HepG2 (cell line): ENCODE results near the gene URI1. TPM values are rescaled to one million over a fixed set of nuclear protein-coding genes. Genes with fewer than 3 reads are reported as not detected.

Source experiments
- BRCA1 ChIP-seq: sonication (generic); formaldehyde crosslinking; IDR thresholded peaks from 2 replicates; pipeline ENCODE4 v1.4.0; 2020; ENCODE audit warnings: missing genetic modification reagents
- FOXK1 ChIP-seq: sonication (generic); formaldehyde crosslinking; IDR thresholded peaks from 2 replicates; pipeline ENCODE4 v1.4.0; 2020; ENCODE audit warnings: low read depth, missing genetic modification reagents, borderline replicate concordance
- HBP1 ChIP-seq: IDR thresholded peaks from 2 replicates; pipeline ENCODE4 v1.6.1; 2016; ENCODE audit warnings: low read depth, control low read depth
- KDM2A ChIP-seq: sonication (generic); formaldehyde crosslinking; IDR thresholded peaks from 2 replicates; pipeline ENCODE4 v1.4.0; 2020; ENCODE audit warnings: low read depth, missing genetic modification reagents, borderline replicate concordance
- PAXIP1 ChIP-seq: sonication (generic); formaldehyde crosslinking; conservative IDR thresholded peaks from 2 replicates; pipeline ENCODE4 v1.4.0; 2020; ENCODE audit warnings: mild to moderate bottlenecking, missing genetic modification reagents, moderate library complexity
- SAP130 ChIP-seq: IDR thresholded peaks from 2 replicates; pipeline ENCODE4 v1.6.1; 2016; ENCODE audit warnings: low read depth
- SATB2 ChIP-seq: sonication (generic); formaldehyde crosslinking; IDR thresholded peaks from 2 replicates; pipeline ENCODE4 v1.5.0; 2020; ENCODE audit warnings: missing genetic modification reagents
- SOX5 ChIP-seq: IDR thresholded peaks from 2 replicates; pipeline ENCODE4 v1.6.1; 2016; ENCODE audit warnings: borderline replicate concordance
- ZBTB7A ChIP-seq: sonication (generic); formaldehyde crosslinking; IDR thresholded peaks from 2 replicates; pipeline ENCODE4 v1.8.0; 2022; ENCODE audit warnings: mild to moderate bottlenecking, missing genetic modification reagents
- ZIK1 ChIP-seq: sonication (generic); formaldehyde crosslinking; IDR thresholded peaks from 2 replicates; pipeline ENCODE4 v1.5.0; 2020; ENCODE audit warnings: mild to moderate bottlenecking, low read depth, missing genetic modification reagents, borderline replicate concordance
- ZNF501 ChIP-seq: sonication (generic); formaldehyde crosslinking; IDR thresholded peaks from 2 replicates; pipeline ENCODE4 v1.5.1; 2020; ENCODE audit warnings: mild to moderate bottlenecking, moderate library complexity, missing genetic modification reagents
- ZNF580 ChIP-seq: IDR thresholded peaks from 2 replicates; pipeline ENCODE4 v1.6.1; 2016; ENCODE audit warnings: low read depth, borderline replicate concordance
- ZNF644 ChIP-seq: IDR thresholded peaks from 2 replicates; pipeline ENCODE4 v1.6.1; 2016; ENCODE audit warnings: low read depth
- ZNF687 ChIP-seq: sonication (generic); formaldehyde crosslinking; IDR thresholded peaks from 2 replicates; pipeline ENCODE4 v1.5.1; 2020; ENCODE audit warnings: mild to moderate bottlenecking, missing genetic modification reagents, moderate library complexity
- ZNF724P ChIP-seq: sonication (generic); formaldehyde crosslinking; IDR thresholded peaks from 2 replicates; pipeline ENCODE4 v1.8.0; 2022; ENCODE audit warnings: missing genetic modification reagents, borderline replicate concordance
- ZSCAN5A ChIP-seq: sonication (generic); formaldehyde crosslinking; IDR thresholded peaks from 2 replicates; pipeline ENCODE4 v1.8.0; 2022; ENCODE audit warnings: mild to moderate bottlenecking, missing genetic modification reagents, borderline replicate concordance
- polyA plus RNA-seq, 8 experiments: library from polyadenylated mRNA; depleted of rRNA in 3 of 8; stranded (reverse) in 7 of 8; unstranded in 1 of 8; fragments of >200 nt; fragmentation: Illumina TruSeq in 4 of 8; extraction: Trizol in 4 of 8; gene quantifications; 2 replicates each; pipeline versions ENCODE4 v1.2.1 to v1.2.3, GENCODE V29; 2011 to 2016; ENCODE audit warnings: low read depth in 4 of 8, missing spikeins in 1 of 8, mixed read lengths in 1 of 8; ENCODE audit not compliant: insufficient read depth in 1 of 8
- total RNA-seq, 5 experiments: library from RNA; depleted of rRNA; stranded (reverse); fragments of >200 nt; fragmentation: Illumina TruSeq; extraction: Trizol; gene quantifications; 2 replicates each; pipeline ENCODE4 v1.2.3, GENCODE V29; 2016; ENCODE audit warnings: low read depth in 1 of 5

URI1 gene
- total and polyA plus RNA-seq, 2 of the 13 experiments (the other 11 are each of a cell fraction or from before 2014, with no cell fraction given): 43.6 to 67.9 TPM

GRCh38 chr19:29927944-29928625 is 14.0 kb upstream of the URI1 start (continued):
- TF ChIP-seq ZNF687 (peak; percentile 19; the same call in 1 of the 2 replicates), KDM2A (no peak), ZNF644 (CRISPR knock-in tag) (0 out of 2 replicates have a peak, but pooled peaks have one; percentile 34), PAXIP1 (peak; percentile 15; the same call in 1 of the 2 replicates), ZSCAN5A (CRISPR knock-in tag) (no peak), ZBTB7A (no peak), HBP1 (CRISPR knock-in tag) (no peak), ZNF724P (CRISPR knock-in tag) (0 out of 2 replicates have a peak, but pooled peaks have one; percentile 29), SAP130 (peak; percentile 38; the same call in 1 of the 2 replicates), ZNF580 (CRISPR knock-in tag) (no peak), BRCA1 (CRISPR knock-in tag) (no peak), FOXK1 (CRISPR knock-in tag) (peak; percentile 21; the same call in 1 of the 2 replicates), SOX5 (no peak), ZNF501 (CRISPR knock-in tag) (no peak), ZIK1 (CRISPR knock-in tag) (no peak), SATB2 (CRISPR knock-in tag) (no peak)
